ENCODE data around the gene LIN37. TPM values are rescaled to one million over a fixed set of nuclear protein-coding genes. Genes with fewer than 3 reads are reported as not detected.

Gene LIN37
- total and polyA plus RNA-seq, 2 experiments from 2014 or later: 4.3 to 6.8 TPM

- no peaks in the 10 kb centered on the region for H3K27me3 ChIP-seq (ENCODE audit: insufficient read depth)
- H3K4me3 ChIP-seq: no peak overlapping the region
- H3K36me3 ChIP-seq (ENCODE audit: insufficient read depth): no peaks in the 10 kb centered on the region
- peaks cover 39% of the 10 kb centered on the region for H3K4me1 ChIP-seq (ENCODE audit: insufficient read depth)
- H3K9me3 Mint-ChIP-seq: no peaks in the 10 kb centered on the region
- H3K27ac ChIP-seq (ENCODE audit: low read depth): no peak overlapping the region
- H3K4me1 Mint-ChIP-seq: peaks cover 47% of the 10 kb centered on the region
- no peaks in the 10 kb centered on the region for H3K9me2 ChIP-seq (ENCODE audit: insufficient read depth)
- no peaks in the 10 kb centered on the region for H3K79me2 ChIP-seq (replicated peaks; ENCODE audit: insufficient read depth)
- H3K4me3 Mint-ChIP-seq: peak overlapping the region; percentile 1; the same call in 1 of the 3 replicates
- ATAC-seq (no peak), DNase-seq (ENCODE audit: low spot score) (peak; percentile 32)
- H4K20me1 ChIP-seq (replicated peaks; ENCODE audit: insufficient read depth): no peaks in the 10 kb centered on the region; the same call in 1 of the 2 replicates
- TF ChIP-seq, protein P1, sequence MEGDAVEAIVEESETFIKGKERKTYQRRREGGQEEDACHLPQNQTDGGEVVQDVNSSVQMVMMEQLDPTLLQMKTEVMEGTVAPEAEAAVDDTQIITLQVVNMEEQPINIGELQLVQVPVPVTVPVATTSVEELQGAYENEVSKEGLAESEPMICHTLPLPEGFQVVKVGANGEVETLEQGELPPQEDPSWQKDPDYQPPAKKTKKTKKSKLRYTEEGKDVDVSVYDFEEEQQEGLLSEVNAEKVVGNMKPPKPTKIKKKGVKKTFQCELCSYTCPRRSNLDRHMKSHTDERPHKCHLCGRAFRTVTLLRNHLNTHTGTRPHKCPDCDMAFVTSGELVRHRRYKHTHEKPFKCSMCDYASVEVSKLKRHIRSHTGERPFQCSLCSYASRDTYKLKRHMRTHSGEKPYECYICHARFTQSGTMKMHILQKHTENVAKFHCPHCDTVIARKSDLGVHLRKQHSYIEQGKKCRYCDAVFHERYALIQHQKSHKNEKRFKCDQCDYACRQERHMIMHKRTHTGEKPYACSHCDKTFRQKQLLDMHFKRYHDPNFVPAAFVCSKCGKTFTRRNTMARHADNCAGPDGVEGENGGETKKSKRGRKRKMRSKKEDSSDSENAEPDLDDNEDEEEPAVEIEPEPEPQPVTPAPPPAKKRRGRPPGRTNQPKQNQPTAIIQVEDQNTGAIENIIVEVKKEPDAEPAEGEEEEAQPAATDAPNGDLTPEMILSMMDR (conservative IDR thresholded peaks at IDR 0.05; ENCODE audit: low read depth in 2 of 2): no peak
- no peak for TF ChIP-seq CREB1 (CRISPR knock-in tag; IDR thresholded peaks at IDR 0.05; ENCODE audit: low read depth)
- peaks cover 3% of the 10 kb centered on the region; the same call in 1 of the 3 replicates for H3K36me3 Mint-ChIP-seq (ENCODE audit: low read depth)
- H3K4me2 ChIP-seq: no peak overlapping the region; the same call in 1 of the 2 replicates
- peaks cover 10% of the 10 kb centered on the region; the same call in 1 of the 2 replicates for H3F3A ChIP-seq (replicated peaks; ENCODE audit: low read depth)
- H2AFZ ChIP-seq: no peak overlapping the region
- peaks cover 19% of the 10 kb centered on the region for H3K27me3 Mint-ChIP-seq (ENCODE audit: insufficient read depth, low read depth, poor library complexity)
- H3K27ac Mint-ChIP-seq: no peak overlapping the region
These were observed 35.5 kb upstream of the LIN37 start for GRCh38 chr19:35712567-35713505.

DNA sequence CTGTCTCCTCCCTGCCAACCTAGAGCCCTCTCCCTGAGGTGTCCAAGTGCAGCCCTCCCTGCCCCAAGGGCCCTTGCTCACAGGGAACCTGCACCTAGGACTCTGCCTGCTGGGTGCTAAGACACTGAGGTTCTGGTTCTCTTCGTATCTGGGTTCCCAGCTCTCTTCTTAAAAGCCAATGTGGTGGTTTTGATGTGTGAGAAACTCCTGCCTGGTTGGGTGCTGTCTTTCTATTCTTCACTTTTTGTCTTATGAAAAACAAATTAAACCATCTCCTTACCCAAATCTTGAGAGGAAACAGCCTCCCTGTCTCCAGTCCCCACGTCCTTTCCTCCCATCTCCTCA lies 34.9 kb upstream of the LIN37 start:
- Histone ChIP-seq H2AFZ (no peak overlapping the region), H3K79me2 (replicated peaks; ENCODE audit: insufficient read depth) (peaks cover 3% of the 10 kb centered on the region), H3K36me3 (ENCODE audit: insufficient read depth) (no peaks in the 10 kb centered on the region), H3K4me3 (no peak overlapping the region), H4K20me1 (replicated peaks; ENCODE audit: insufficient read depth) (peaks cover under 1% of the 10 kb centered on the region; the same call in 1 of the 2 replicates), H3K27ac (ENCODE audit: low read depth) (no peak overlapping the region), H3K9me2 (ENCODE audit: insufficient read depth) (no peaks in the 10 kb centered on the region), H3K27me3 (ENCODE audit: insufficient read depth) (no peaks in the 10 kb centered on the region), H3F3A (replicated peaks; ENCODE audit: low read depth) (peaks cover 10% of the 10 kb centered on the region; the same call in 1 of the 2 replicates), H3K4me2 (no peak overlapping the region), H3K4me1 (ENCODE audit: insufficient read depth) (peaks cover 39% of the 10 kb centered on the region)
- H3K36me3 Mint-ChIP-seq (ENCODE audit: low read depth): peaks cover 3% of the 10 kb centered on the region; the same call in 1 of the 3 replicates
- DNase-seq (ENCODE audit: low spot score) (no peak), ATAC-seq (no peak)
- H3K4me1 Mint-ChIP-seq: peaks cover 47% of the 10 kb centered on the region
- H3K9me3 Mint-ChIP-seq: no peaks in the 10 kb centered on the region
- no peak overlapping the region for H3K27ac Mint-ChIP-seq
- peaks cover 19% of the 10 kb centered on the region for H3K27me3 Mint-ChIP-seq (ENCODE audit: insufficient read depth, low read depth, poor library complexity)
- no peak overlapping the region; the same call in 2 of the 3 replicates for H3K4me3 Mint-ChIP-seq
- TF ChIP-seq EZH2 (IDR thresholded peaks at IDR 0.05; ENCODE audit: low read depth, unreplicated experiment): no peak
- TF ChIP-seq EZH2phosphoT487 (IDR thresholded peaks at IDR 0.05; ENCODE audit: unreplicated experiment): no peak
- TF ChIP-seq NANOG (IDR thresholded peaks at IDR 0.05; ENCODE audit: borderline replicate concordance): no peak
- no peak for TF ChIP-seq ZNF114 (CRISPR knock-in tag; IDR thresholded peaks at IDR 0.05)
- no peak for TF ChIP-seq ZNF331 (CRISPR knock-in tag; IDR thresholded peaks at IDR 0.05; ENCODE audit: low read depth)
- TF ChIP-seq, protein P1 (conservative IDR thresholded peaks at IDR 0.05; ENCODE audit: low read depth in 2 of 2): no peak
- no peak for TF ChIP-seq STAT1 (IDR thresholded peaks at IDR 0.05; ENCODE audit: unreplicated experiment)
- no peak for TF ChIP-seq CREB1 (CRISPR knock-in tag; IDR thresholded peaks at IDR 0.05; ENCODE audit: low read depth)
- no peak for TF ChIP-seq REST (IDR thresholded peaks at IDR 0.05; ENCODE audit: unreplicated experiment)
- no peak for TF ChIP-seq JUNB (IDR thresholded peaks at IDR 0.05; ENCODE audit: unreplicated experiment)
- no peak for TF ChIP-seq POLR2AphosphoS5 (IDR thresholded peaks at IDR 0.05; ENCODE audit: low read depth)
- TF ChIP-seq, protein P2, sequence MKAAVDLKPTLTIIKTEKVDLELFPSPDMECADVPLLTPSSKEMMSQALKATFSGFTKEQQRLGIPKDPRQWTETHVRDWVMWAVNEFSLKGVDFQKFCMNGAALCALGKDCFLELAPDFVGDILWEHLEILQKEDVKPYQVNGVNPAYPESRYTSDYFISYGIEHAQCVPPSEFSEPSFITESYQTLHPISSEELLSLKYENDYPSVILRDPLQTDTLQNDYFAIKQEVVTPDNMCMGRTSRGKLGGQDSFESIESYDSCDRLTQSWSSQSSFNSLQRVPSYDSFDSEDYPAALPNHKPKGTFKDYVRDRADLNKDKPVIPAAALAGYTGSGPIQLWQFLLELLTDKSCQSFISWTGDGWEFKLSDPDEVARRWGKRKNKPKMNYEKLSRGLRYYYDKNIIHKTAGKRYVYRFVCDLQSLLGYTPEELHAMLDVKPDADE (IDR thresholded peaks at IDR 0.05): no peak

Data from GM23338 (cell line).